Right lobe of liver (tissue), 6 donors: ENCODE measurements around the gene ALPK3. TPM values are rescaled to one million over a fixed set of nuclear protein-coding genes. Genes with fewer than 3 reads are reported as not detected.

ENCODE experiments used
- ATAC-seq, 4 donors: fragments of 200-7000 bp; cut with Tn5 transposase; one replicate each; pipeline ENCODE4 v1.9.1; 2020; ENCODE audit warnings: mild to moderate bottlenecking in 4 of 4, moderate library complexity in 4 of 4
- DNase-seq, 3 donors: peaks; one replicate each; pipeline ENCODE4 v3.0.0-alpha.2; 2020
- H3K27ac ChIP-seq, 3 donors: fragments of 200-600 bp; one replicate each; pipeline ENCODE4 v1.8.0; 2022
- H3K27me3 ChIP-seq, 2 donors: fragments of 200-600 bp; one replicate each; pipeline ENCODE4 v1.8.0; 2022
- H3K36me3 ChIP-seq, 4 donors: fragments of 200-600 bp; sonication (generic) in 1 of 4; one replicate each; pipeline versions ENCODE4 v1.5.1 to v1.8.0; 2017 to 2022; ENCODE audit warnings: control low read depth in 1 of 4
- H3K4me1 ChIP-seq, 4 donors: fragments of 200-600 bp; sonication (generic) in 1 of 4; one replicate each; pipeline versions ENCODE4 v1.5.1 to v1.8.0; 2017 to 2022; ENCODE audit warnings: control low read depth in 1 of 4
- H3K4me3 ChIP-seq, 3 donors: fragments of 200-600 bp; one replicate each; pipeline ENCODE4 v1.8.0; 2022
- H3K9me3 ChIP-seq, 4 donors: fragments of 200-600 bp; sonication (generic) in 1 of 4; one replicate each; pipeline versions ENCODE4 v1.5.1 to v1.8.0; 2017 to 2022; ENCODE audit warnings: control low read depth in 1 of 4
- CTCF ChIP-seq, 4 donors: fragments of 200-600 bp in 3 of 4; fragments of 450-650 bp in 1 of 4; IDR thresholded peaks; one replicate each; pipeline versions ENCODE4 v1.5.1 to v1.8.0; 2016 to 2022; ENCODE audit warnings: antibody characterized with exemption in 4 of 4, mild to moderate bottlenecking in 2 of 4
- POLR2A ChIP-seq: fragments of 450-650 bp; IDR thresholded peaks from one replicate; pipeline ENCODE4 v1.6.1; 2017; ENCODE audit warnings: antibody characterized with exemption, mild to moderate bottlenecking
- WGBS: methylation state at CpG from one replicate; pipeline ENCODE4 v1.1.6; 2018; ENCODE audit warnings: low coverage, low lambda C conversion rate; ENCODE audit not compliant: insufficient coverage; ENCODE audit errors: missing lambda C conversion rate; 5-methylcytosine and 5-hydroxymethylcytosine counted together
- intact Hi-C, 2 donors: fragments of 100-400 bp; cut with DNase I; formaldehyde crosslinking; loops; one replicate each; pipeline versions ENCODE4 v1.11.2 to v1.14.1; 2022
- total RNA-seq, 6 experiments: library from RNA; depleted of rRNA in 2 of 6; stranded (reverse); fragments of >200 nt in 2 of 6; fragmentation: NEBNext Ultra II Directional in 3 of 6; extraction: Animal tissue kit (Norgen Biotek cat#: 25700) in 3 of 6; gene quantifications; one replicate each; pipeline versions ENCODE4 v1.1.0 to v1.2.4, GENCODE V29; 2016 to 2023
- donor health status: DM: no; HTN: yes; CAD: no.
- donor health status: DM: no; HTN: no; CAD: no.
- donor health status: DM: no; HTN: no; CAD: no.
- donor health status: DM: no; HTN: yes; CAD: no.
- donor health status: DM: no; HTN: yes; CAD: no.

The ALPK3 gene
- total RNA-seq, 6 experiments from 2014 or later: 1.3 to 12.5 (median 5.5) TPM

GRCh38 chr15:84799511-84800187, 17.5 kb upstream of the ALPK3 start:
- no peaks in the 10 kb centered on the region for H3K9me3 ChIP-seq
- TF ChIP-seq POLR2A (no peak), CTCF (IDR thresholded peaks at IDR 0.05) (no peak)
- H3K4me3 ChIP-seq: no peak overlapping the region
- H3K4me1 ChIP-seq: peaks cover 0 to 33% (median 16%) of the 10 kb centered on the region in 4 donors
- WGBS: 40% methylated on average over 2 of the region's 10 CpGs
- H3K36me3 ChIP-seq: peaks cover 0 to 73% (median 24%) of the 10 kb centered on the region in 4 donors
- intact Hi-C loops: no loop called here
- peak; percentile 77 to 84 (median 80) for ATAC-seq
- H3K27me3 ChIP-seq: no peaks in the 10 kb centered on the region
- H3K27ac ChIP-seq: peak overlapping the region; percentile 85 to 99 (median 97)
- DNase-seq: peak; percentile 79 to 90 (median 88)

GRCh38 chr15:84800365-84800806, 16.8 kb upstream of the ALPK3 start:
- Histone ChIP-seq H3K4me1 (peaks cover 0 to 33% (median 16%) of the 10 kb centered on the region in 4 donors), H3K9me3 (no peaks in the 10 kb centered on the region), H3K27ac (peak overlapping the region; percentile 85 to 99 (median 97)), H3K36me3 (peaks cover 0 to 71% (median 24%) of the 10 kb centered on the region in 4 donors), H3K4me3 (no peak overlapping the region), H3K27me3 (no peaks in the 10 kb centered on the region)
- intact Hi-C loops: no loop called here
- DNase-seq: peak in 2 of 3 donors; percentile 57 to 75
- peak; percentile 64 to 75 (median 69) for ATAC-seq
- WGBS: 36% methylated on average over 3 of the region's 3 CpGs
- TF ChIP-seq CTCF (IDR thresholded peaks at IDR 0.05) (no peak), POLR2A (no peak)

- intact Hi-C loops: no loop called here
- ATAC-seq: no peak
Measured at GRCh38 chr15:84804005-84804900, 12.9 kb upstream of the ALPK3 start.

More at GRCh38 chr15:84804005-84804900, 12.9 kb upstream of the ALPK3 start:
- no peak for TF ChIP-seq POLR2A
- TF ChIP-seq CTCF (IDR thresholded peaks at IDR 0.05): no peak
- peaks cover 0 to 39% (median 16%) of the 10 kb centered on the region in 4 donors for H3K36me3 ChIP-seq
- H3K4me3 ChIP-seq: no peak overlapping the region
- no peak for DNase-seq
- H3K27ac ChIP-seq: no peak overlapping the region
- no peaks in the 10 kb centered on the region for H3K9me3 ChIP-seq
- no peaks in the 10 kb centered on the region for H3K27me3 ChIP-seq
- 43% methylated on average over 2 of the region's 4 CpGs for WGBS
- H3K4me1 ChIP-seq: peaks cover 0 to 27% (median 12%) of the 10 kb centered on the region in 4 donors
